ENCODE measurements around the gene YPEL4. TPM values are rescaled to one million over a fixed set of nuclear protein-coding genes. Genes with fewer than 3 reads are reported as not detected.

Gene YPEL4
- total RNA-seq, 1 donor from 2014 or later, result 0.09 TPM

DNA sequence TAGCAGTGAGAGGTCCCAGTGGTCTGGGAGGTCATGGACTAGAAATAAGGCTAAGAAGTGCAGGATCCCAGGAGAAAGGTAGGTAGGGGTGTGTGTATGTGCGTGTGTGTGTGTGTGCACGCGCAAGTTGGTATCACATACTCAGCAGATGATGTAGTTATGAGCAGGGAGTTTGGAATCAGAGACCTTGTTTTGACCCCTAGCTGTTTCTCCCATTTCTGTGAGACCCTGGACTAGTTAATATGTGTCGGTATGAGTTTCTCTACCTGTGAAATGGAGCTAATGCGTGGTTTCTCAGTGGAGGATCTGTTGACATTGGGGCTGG lies 50.9 kb downstream of the YPEL4 start:
- H3K9ac ChIP-seq (ENCODE audit: low read length), result no peak overlapping the region

DNA sequence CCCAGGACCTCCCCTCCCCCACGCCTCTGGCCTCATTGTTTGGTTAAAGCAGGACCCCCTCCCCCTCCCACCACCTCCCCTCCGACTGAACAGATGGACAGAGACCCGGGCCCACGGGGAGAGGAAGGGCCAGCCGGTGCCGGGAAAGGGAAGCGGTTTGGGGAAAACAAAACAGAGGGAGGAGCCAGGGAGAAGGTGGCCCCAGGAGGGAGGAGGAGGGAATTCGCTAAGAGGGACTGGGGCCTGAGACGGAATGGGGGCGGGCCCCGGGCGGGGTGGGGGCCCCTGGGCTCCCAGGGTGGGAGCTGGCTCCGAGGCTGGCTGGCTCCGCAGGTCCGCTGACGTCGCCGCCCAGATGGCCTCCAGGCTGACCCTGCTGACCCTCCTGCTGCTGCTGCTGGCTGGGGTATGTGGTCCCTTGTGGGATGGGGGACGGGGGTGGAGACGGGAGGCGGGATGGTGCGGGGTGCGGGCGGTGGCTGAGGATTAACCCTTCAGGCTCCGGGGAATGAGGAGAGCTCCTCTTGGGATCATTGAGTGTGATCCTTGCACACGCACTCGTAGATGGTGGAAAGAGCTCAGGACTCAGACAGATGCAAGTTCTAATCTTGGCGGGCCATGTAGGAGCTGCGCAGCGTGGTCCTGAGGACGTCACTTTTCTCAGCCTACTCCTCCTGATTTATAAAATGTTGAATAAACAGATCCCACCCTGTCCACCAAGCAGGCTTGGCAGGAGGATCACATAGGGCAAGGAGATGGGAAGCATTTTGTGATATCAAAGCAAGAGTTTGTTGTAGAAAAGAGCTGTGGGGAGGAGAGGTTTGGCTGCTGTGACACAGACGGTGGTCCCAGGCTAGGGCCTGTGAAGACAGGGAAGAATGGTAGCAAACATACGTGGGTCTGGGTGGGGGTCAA lies 51.5 kb downstream of the YPEL4 start:
- Mint-ChIP-seq H3K9me3 (ENCODE audit: unreplicated experiment) (no peaks in the 10 kb centered on the region), H3K4me3 (ENCODE audit: unreplicated experiment) (peak overlapping the region; percentile 83), H3K4me1 (ENCODE audit: low read depth, unreplicated experiment) (peaks cover 21% of the 10 kb centered on the region), H3K36me3 (ENCODE audit: low read depth, unreplicated experiment) (no peaks in the 10 kb centered on the region), H3K27me3 (ENCODE audit: low read depth, unreplicated experiment) (peaks cover 6% of the 10 kb centered on the region), H3K27ac (ENCODE audit: unreplicated experiment) (peak overlapping the region; percentile 59)
- Histone ChIP-seq H2AFZ (ENCODE audit: low read depth, low read length) (peak overlapping the region; percentile 30), H3K9ac (ENCODE audit: low read length) (no peak overlapping the region), H4K20me1 (ENCODE audit: insufficient read depth, low read length) (no peaks in the 10 kb centered on the region), H3K36me3 (ENCODE audit: insufficient read depth, low read length) (no peaks in the 10 kb centered on the region), H3K27me3 (ENCODE audit: insufficient read depth, low read length) (peaks cover 19% of the 10 kb centered on the region), H3K27ac (ENCODE audit: low read depth, low read length) (no peak overlapping the region), H3K79me2 (ENCODE audit: insufficient read depth, low read length) (no peaks in the 10 kb centered on the region), H3K4me1 (ENCODE audit: insufficient read depth, low read length) (no peaks in the 10 kb centered on the region), H3K4me3 (ENCODE audit: insufficient read depth, low read depth, low read length) (peak overlapping the region; percentile 10), H3K4me2 (ENCODE audit: low read length) (peak overlapping the region; percentile 55), H3K9me3 (ENCODE audit: insufficient read depth, low read depth, low read length) (no peaks in the 10 kb centered on the region)
- TF ChIP-seq, protein P1, sequence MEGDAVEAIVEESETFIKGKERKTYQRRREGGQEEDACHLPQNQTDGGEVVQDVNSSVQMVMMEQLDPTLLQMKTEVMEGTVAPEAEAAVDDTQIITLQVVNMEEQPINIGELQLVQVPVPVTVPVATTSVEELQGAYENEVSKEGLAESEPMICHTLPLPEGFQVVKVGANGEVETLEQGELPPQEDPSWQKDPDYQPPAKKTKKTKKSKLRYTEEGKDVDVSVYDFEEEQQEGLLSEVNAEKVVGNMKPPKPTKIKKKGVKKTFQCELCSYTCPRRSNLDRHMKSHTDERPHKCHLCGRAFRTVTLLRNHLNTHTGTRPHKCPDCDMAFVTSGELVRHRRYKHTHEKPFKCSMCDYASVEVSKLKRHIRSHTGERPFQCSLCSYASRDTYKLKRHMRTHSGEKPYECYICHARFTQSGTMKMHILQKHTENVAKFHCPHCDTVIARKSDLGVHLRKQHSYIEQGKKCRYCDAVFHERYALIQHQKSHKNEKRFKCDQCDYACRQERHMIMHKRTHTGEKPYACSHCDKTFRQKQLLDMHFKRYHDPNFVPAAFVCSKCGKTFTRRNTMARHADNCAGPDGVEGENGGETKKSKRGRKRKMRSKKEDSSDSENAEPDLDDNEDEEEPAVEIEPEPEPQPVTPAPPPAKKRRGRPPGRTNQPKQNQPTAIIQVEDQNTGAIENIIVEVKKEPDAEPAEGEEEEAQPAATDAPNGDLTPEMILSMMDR (IDR thresholded peaks at IDR 0.05; ENCODE audit: insufficient read depth, low read depth, low read length), result no peak
- TF ChIP-seq EZH2 (IDR thresholded peaks at IDR 0.05; ENCODE audit: insufficient read depth, low read length), result no peak
- peak; percentile 16 for DNase-seq (ENCODE audit: low read depth)
- FAIRE-seq, result no peak

More for the DNA sequence above, 50.9 kb downstream of the YPEL4 start:
- Mint-ChIP-seq H3K4me3 (ENCODE audit: unreplicated experiment) (peak overlapping the region; percentile 83), H3K27ac (ENCODE audit: unreplicated experiment) (peak overlapping the region; percentile 59), H3K36me3 (ENCODE audit: low read depth, unreplicated experiment) (no peaks in the 10 kb centered on the region), H3K9me3 (ENCODE audit: unreplicated experiment) (no peaks in the 10 kb centered on the region), H3K4me1 (ENCODE audit: low read depth, unreplicated experiment) (peaks cover 21% of the 10 kb centered on the region), H3K27me3 (ENCODE audit: low read depth, unreplicated experiment) (peaks cover 6% of the 10 kb centered on the region)
- Histone ChIP-seq H3K27me3 (ENCODE audit: insufficient read depth, low read length) (peaks cover 19% of the 10 kb centered on the region), H3K36me3 (ENCODE audit: insufficient read depth, low read length) (no peaks in the 10 kb centered on the region), H3K4me1 (ENCODE audit: insufficient read depth, low read length) (no peaks in the 10 kb centered on the region), H3K4me2 (ENCODE audit: low read length) (peak overlapping the region; percentile 55), H3K4me3 (ENCODE audit: insufficient read depth, low read depth, low read length) (no peak overlapping the region), H4K20me1 (ENCODE audit: insufficient read depth, low read length) (no peaks in the 10 kb centered on the region), H3K79me2 (ENCODE audit: insufficient read depth, low read length) (no peaks in the 10 kb centered on the region), H3K27ac (ENCODE audit: low read depth, low read length) (no peak overlapping the region), H2AFZ (ENCODE audit: low read depth, low read length) (no peak overlapping the region), H3K9me3 (ENCODE audit: insufficient read depth, low read depth, low read length) (no peaks in the 10 kb centered on the region)
- FAIRE-seq, result peak; percentile 26
- TF ChIP-seq EZH2 (IDR thresholded peaks at IDR 0.05; ENCODE audit: insufficient read depth, low read length), result no peak
- TF ChIP-seq, protein P1 (IDR thresholded peaks at IDR 0.05; ENCODE audit: insufficient read depth, low read depth, low read length), result no peak
- DNase-seq (ENCODE audit: low read depth), result peak; percentile 28

GRCh38 chr11:57597461-57597915 lies 52.2 kb downstream of the YPEL4 start, which contains the start of gene SERPING1:
SERPING1 (plus strand) TSS chr11:57597685; CDS start chr11:57598271, 586 bp downstream.
- TF ChIP-seq EZH2 (IDR thresholded peaks at IDR 0.05; ENCODE audit: insufficient read depth, low read length), result no peak
- TF ChIP-seq, protein P1 (IDR thresholded peaks at IDR 0.05; ENCODE audit: insufficient read depth, low read depth, low read length), result no peak

More at GRCh38 chr11:57597461-57597915, 52.2 kb downstream of the YPEL4 start, which contains the start of gene SERPING1:
- Histone ChIP-seq H3K4me3 (ENCODE audit: insufficient read depth, low read depth, low read length) (peak within 1 kb of the TSS; percentile 10), H3K4me2 (ENCODE audit: low read length) (peak within 1 kb of the TSS; percentile 55), H2AFZ (ENCODE audit: low read depth, low read length) (peak within 1 kb of the TSS; percentile 30), H3K4me1 (ENCODE audit: insufficient read depth, low read length) (no peaks in the 10 kb centered on the region), H3K79me2 (ENCODE audit: insufficient read depth, low read length) (no peaks in the 10 kb centered on the region), H3K36me3 (ENCODE audit: insufficient read depth, low read length) (no peaks in the 10 kb centered on the region), H3K9me3 (ENCODE audit: insufficient read depth, low read depth, low read length) (no peaks in the 10 kb centered on the region), H3K27me3 (ENCODE audit: insufficient read depth, low read length) (peaks cover 19% of the 10 kb centered on the region), H3K27ac (ENCODE audit: low read depth, low read length) (no peak within 1 kb of the TSS), H3K9ac (ENCODE audit: low read length) (no peak within 1 kb of the TSS), H4K20me1 (ENCODE audit: insufficient read depth, low read length) (no peaks in the 10 kb centered on the region)
- DNase-seq (ENCODE audit: low read depth) (no peak), FAIRE-seq (no peak)
- peaks cover 25% of the 10 kb centered on the region for H3K4me1 Mint-ChIP-seq (ENCODE audit: low read depth, unreplicated experiment)
- peaks cover 6% of the 10 kb centered on the region for H3K27me3 Mint-ChIP-seq (ENCODE audit: low read depth, unreplicated experiment)
- H3K9me3 Mint-ChIP-seq (ENCODE audit: unreplicated experiment), result no peaks in the 10 kb centered on the region
- H3K27ac Mint-ChIP-seq (ENCODE audit: unreplicated experiment), result peak within 1 kb of the TSS; percentile 66
- H3K4me3 Mint-ChIP-seq (ENCODE audit: unreplicated experiment), result peak within 1 kb of the TSS; percentile 83
- H3K36me3 Mint-ChIP-seq (ENCODE audit: low read depth, unreplicated experiment), result no peaks in the 10 kb centered on the region
